CD4-positive, alpha-beta T cell treated with Interleukin-17A for 1 hour (primary cell): ENCODE data around the gene VRK1.

ENCODE experiments used
- DNase-seq: peaks from one replicate; pipeline ENCODE4 v3.0.0-alpha.2; 2020

Gene VRK1

DNA sequence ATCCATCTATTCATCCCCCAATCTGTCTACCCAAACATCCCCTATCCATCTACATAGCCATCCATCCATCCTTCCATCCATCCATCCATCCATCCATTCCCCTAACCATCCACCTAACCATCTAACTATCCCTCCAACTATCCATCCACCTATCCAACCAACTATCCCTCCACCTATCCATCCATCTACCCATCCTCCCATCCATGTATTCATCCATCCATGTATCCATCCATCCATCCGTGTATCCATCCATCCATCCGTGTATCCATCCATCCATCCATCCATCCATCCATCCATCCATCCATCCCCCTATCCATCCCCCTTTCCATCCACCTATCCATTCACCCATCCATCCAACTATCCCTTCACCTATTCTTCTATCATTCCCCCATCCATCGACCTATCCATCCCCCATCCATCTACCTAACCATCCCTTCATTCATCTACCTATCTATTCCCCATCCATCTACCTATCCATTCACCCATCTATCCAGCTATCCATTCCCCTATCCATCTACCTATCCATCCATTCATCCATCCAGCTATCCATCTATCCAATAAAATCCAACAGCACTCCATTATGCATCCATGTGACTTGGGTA lies 131.7 kb downstream of the VRK1 start:
- no peak for DNase-seq

DNA sequence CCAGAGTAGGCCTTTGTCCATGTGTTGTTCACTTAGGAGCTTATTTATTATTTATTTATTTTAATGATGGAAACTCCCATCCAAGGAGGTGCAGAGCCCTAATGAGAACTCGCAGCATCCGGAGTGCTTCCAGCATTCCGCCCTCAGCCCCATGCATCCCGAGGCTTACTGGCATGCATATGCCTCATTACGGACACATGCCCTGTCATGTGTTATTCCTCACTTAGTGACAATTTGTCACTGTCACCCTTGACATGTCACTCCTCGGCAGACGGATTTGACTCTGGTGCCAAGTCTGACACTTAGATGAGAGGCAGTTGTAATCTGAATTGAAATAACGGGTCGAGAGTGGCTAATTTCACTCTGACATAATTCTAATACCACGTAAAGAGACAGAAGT lies 132.8 kb downstream of the VRK1 start:
- DNase-seq = no peak

DNA sequence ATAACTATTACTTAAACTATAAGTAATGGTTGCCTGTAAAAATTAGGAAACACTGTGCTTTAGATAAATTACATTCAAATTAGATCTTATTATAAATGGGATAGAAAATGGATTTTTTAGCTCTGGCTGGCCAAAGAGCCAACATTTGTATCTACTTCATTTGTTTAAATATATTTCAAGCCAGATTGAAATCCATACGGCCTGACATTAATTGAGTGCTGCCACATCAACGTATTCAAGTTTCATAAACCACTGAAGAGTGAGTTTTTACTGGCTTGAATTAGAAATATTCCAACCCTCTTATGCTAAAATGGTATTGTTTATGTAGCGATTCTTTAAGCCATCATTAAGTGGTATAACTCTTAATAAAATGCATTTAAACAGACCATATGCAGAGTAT lies 133.3 kb downstream of the VRK1 start:
- DNase-seq = no peak
